Endodermal cell (in vitro differentiated cells): ENCODE results near the gene GPR6. TPM values are rescaled to one million over a fixed set of nuclear protein-coding genes. Genes with fewer than 3 reads are reported as not detected.

Experiments used
- DNase-seq: peaks from one replicate; pipeline ENCODE4 v3.0.0-alpha.2; 2017
- H3K27ac ChIP-seq: 2 replicates; pipeline ENCODE4 v1.5.1; 2013; ENCODE audit warnings: mild to moderate bottlenecking, low read depth, low read length, moderate library complexity
- H3K27me3 ChIP-seq: 2 replicates; pipeline ENCODE4 v1.6.1; 2013; ENCODE audit warnings: mild to moderate bottlenecking, low read length, moderate library complexity; ENCODE audit not compliant: insufficient read depth, control insufficient read depth, poor library complexity, severe bottlenecking
- H3K36me3 ChIP-seq: 2 replicates; pipeline ENCODE4 v1.7.0; 2013; ENCODE audit warnings: mild to moderate bottlenecking, low read length, moderate library complexity; ENCODE audit not compliant: control insufficient read depth, insufficient read depth
- H3K4me1 ChIP-seq: one replicate; pipeline ENCODE4 v1.7.0; 2013; ENCODE audit warnings: low read length; ENCODE audit not compliant: control insufficient read depth, insufficient read depth
- H3K4me3 ChIP-seq: 2 replicates; pipeline ENCODE4 v1.5.1; 2013; ENCODE audit warnings: mild to moderate bottlenecking, low read length, moderate library complexity
- H3K9ac ChIP-seq: 2 replicates; pipeline ENCODE4 v1.6.1; 2013; ENCODE audit warnings: mild to moderate bottlenecking, low read length, moderate library complexity; ENCODE audit not compliant: poor library complexity, severe bottlenecking; ENCODE audit errors: extremely low read depth
- H3K9me3 ChIP-seq: 2 replicates; pipeline ENCODE4 v1.6.1; 2013; ENCODE audit warnings: mild to moderate bottlenecking, low read length, moderate library complexity; ENCODE audit not compliant: control insufficient read depth
- H3K27ac Mint-ChIP-seq: 2 replicates; pipeline ENCODE4 v1.8.0; 2020; ENCODE audit warnings: mixed read lengths
- H3K27me3 Mint-ChIP-seq: 2 replicates; pipeline ENCODE4 v1.8.0; 2021; ENCODE audit warnings: mild to moderate bottlenecking, mixed read lengths; ENCODE audit not compliant: insufficient read depth
- H3K36me3 Mint-ChIP-seq: 2 replicates; pipeline ENCODE4 v1.8.0; 2020; ENCODE audit warnings: low read depth, mixed read lengths
- H3K4me1 Mint-ChIP-seq: 2 replicates; pipeline ENCODE4 v1.8.0; 2020; ENCODE audit warnings: mixed read lengths
- H3K4me3 Mint-ChIP-seq: 2 replicates; pipeline ENCODE4 v1.8.0; 2020; ENCODE audit warnings: mild to moderate bottlenecking, moderate library complexity, mixed read lengths
- H3K9me3 Mint-ChIP-seq: 2 replicates; pipeline ENCODE4 v1.8.0; 2020; ENCODE audit warnings: mild to moderate bottlenecking, mixed read lengths
- WGBS, 2 experiments: methylation state at CpG; one replicate each; pipeline versions ENCODE4 v1.1.5 to v1.1.7; 2013; ENCODE audit warnings: missing lambda C conversion rate in 2 of 2, mixed read lengths in 1 of 2; ENCODE audit not compliant: insufficient coverage in 1 of 2, insufficient read length in 1 of 2; 5-methylcytosine and 5-hydroxymethylcytosine counted together
- total RNA-seq, 2 donors: library from RNA; stranded (reverse); fragmentation: NEBNext Ultra II Directional in 1 of 2; extraction: Animal tissue kit (Norgen Biotek cat#: 25700) in 1 of 2; gene quantifications; 2 replicates in 1 of 2; 3 replicates in 1 of 2; pipeline ENCODE4 v1.2.1, GENCODE V29; 2021
- TF ChIP-seq, protein P1 (sequence below): fragments of 200-600 bp; sonication (generic); conservative IDR thresholded peaks from 2 replicates; pipeline ENCODE4 v1.5.0; 2021; ENCODE audit warnings: antibody characterized with exemption, mild to moderate bottlenecking

GPR6 gene
- total RNA-seq, 2 donors from 2014 or later: 0.24 TPM; not detected in 1

DNA sequence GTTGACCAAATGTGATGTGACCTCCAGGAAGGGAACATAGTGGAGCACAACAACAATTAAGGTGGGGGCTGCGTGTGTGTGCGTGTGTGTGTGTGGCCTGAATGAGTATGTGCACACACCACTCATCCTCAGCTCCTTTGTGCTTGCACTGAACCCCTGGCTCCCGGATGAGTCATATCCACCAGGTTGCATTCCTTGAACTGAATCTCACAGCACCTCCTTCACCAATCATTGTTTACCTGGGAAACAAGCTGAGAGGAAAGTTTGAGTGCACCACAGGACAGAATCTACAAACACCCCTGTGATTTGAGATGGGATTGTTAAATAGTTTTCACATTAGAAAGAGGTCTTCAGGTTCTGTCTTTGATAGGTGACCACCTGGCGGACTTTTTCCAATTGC lies 33.7 kb upstream of the GPR6 start:
- peaks cover 22% of the 10 kb centered on the region for H3K27me3 ChIP-seq
- Mint-ChIP-seq H3K27me3 (peaks cover 20% of the 10 kb centered on the region), H3K4me3 (peak overlapping the region; percentile 32), H3K36me3 (no peaks in the 10 kb centered on the region), H3K4me1 (peaks cover 51% of the 10 kb centered on the region), H3K9me3 (no peaks in the 10 kb centered on the region), H3K27ac (peak overlapping the region; percentile 96)
- DNase-seq: peak; percentile 94
- no peaks in the 10 kb centered on the region for H3K36me3 ChIP-seq
- TF ChIP-seq, protein P1, sequence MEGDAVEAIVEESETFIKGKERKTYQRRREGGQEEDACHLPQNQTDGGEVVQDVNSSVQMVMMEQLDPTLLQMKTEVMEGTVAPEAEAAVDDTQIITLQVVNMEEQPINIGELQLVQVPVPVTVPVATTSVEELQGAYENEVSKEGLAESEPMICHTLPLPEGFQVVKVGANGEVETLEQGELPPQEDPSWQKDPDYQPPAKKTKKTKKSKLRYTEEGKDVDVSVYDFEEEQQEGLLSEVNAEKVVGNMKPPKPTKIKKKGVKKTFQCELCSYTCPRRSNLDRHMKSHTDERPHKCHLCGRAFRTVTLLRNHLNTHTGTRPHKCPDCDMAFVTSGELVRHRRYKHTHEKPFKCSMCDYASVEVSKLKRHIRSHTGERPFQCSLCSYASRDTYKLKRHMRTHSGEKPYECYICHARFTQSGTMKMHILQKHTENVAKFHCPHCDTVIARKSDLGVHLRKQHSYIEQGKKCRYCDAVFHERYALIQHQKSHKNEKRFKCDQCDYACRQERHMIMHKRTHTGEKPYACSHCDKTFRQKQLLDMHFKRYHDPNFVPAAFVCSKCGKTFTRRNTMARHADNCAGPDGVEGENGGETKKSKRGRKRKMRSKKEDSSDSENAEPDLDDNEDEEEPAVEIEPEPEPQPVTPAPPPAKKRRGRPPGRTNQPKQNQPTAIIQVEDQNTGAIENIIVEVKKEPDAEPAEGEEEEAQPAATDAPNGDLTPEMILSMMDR: no peak
- H3K9me3 ChIP-seq: no peaks in the 10 kb centered on the region
- H3K4me1 ChIP-seq: peaks cover 11% of the 10 kb centered on the region
- peak overlapping the region; percentile 15 for H3K9ac ChIP-seq
- peak overlapping the region; percentile 20 for H3K4me3 ChIP-seq
- H3K27ac ChIP-seq: no peak overlapping the region
- 31 to 42% methylated on average over 2 of the region's 4 CpGs for WGBS, 2 experiments

DNA sequence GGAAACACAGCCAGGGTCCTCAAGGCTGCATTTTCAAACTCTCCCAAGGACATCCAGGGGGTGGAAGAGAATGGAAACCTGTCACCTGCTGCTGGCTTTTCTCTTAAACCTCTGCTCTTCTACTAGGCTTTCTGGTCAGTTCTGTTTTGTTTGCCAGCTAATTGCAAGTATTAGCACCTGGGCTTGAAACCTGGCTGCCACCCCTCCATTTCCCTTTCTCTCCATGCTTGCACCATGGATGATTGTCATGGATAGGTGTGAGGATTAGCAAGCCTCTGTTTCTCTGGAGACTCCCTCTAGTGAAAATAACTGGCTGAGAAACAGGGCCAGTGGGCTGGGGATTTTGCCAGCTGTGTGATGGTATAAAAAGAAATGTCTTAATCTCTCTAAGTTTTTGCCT lies 33.0 kb upstream of the GPR6 start:
- peaks cover 24% of the 10 kb centered on the region for H3K27me3 Mint-ChIP-seq
- no peaks in the 10 kb centered on the region for H3K36me3 Mint-ChIP-seq
- peaks cover 54% of the 10 kb centered on the region for H3K4me1 Mint-ChIP-seq
- no peak overlapping the region for H3K4me3 ChIP-seq
- H3K9me3 ChIP-seq: no peaks in the 10 kb centered on the region
- H3K36me3 ChIP-seq: no peaks in the 10 kb centered on the region
- peak; percentile 84 for DNase-seq
- peak overlapping the region; percentile 96 for H3K27ac Mint-ChIP-seq
- TF ChIP-seq, protein P1: peak; percentile 47
- H3K27me3 ChIP-seq: peaks cover 22% of the 10 kb centered on the region
- H3K27ac ChIP-seq: no peak overlapping the region
- H3K4me3 Mint-ChIP-seq: no peak overlapping the region
- peaks cover 4% of the 10 kb centered on the region for H3K9me3 Mint-ChIP-seq
- peaks cover 11% of the 10 kb centered on the region for H3K4me1 ChIP-seq
- peak overlapping the region; percentile 15 for H3K9ac ChIP-seq

DNA sequence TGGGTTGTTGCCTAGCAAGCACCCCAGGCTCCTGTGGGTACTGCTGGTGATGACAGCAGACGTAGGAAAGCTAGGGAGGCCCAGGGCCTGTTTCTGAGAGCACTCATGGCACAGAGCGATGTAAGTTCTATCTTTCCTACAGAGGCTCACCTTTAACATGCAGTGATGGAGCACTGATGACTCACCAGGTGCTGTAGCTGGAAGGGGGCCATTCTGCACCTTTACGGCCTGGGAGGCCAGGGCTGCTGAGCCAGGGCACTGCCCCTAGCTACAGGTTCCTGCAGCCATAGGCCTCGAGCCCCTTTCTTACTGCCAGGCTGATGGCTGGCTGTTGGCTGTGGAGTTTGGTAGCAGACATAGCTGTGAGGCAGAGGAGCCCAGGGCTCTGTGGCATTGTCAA lies 31.1 kb upstream of the GPR6 start:
- H3K9ac ChIP-seq: no peak overlapping the region
- WGBS, 2 experiments: 85 to 97% methylated on average over 3 to 4 of the region's 4 CpGs

More for the DNA sequence above, 31.1 kb upstream of the GPR6 start:
- DNase-seq: no peak
- Histone ChIP-seq H3K36me3 (no peaks in the 10 kb centered on the region), H3K4me3 (no peak overlapping the region), H3K4me1 (peaks cover 11% of the 10 kb centered on the region), H3K27ac (no peak overlapping the region), H3K27me3 (peaks cover 14% of the 10 kb centered on the region), H3K9me3 (peaks cover 5% of the 10 kb centered on the region)
- Mint-ChIP-seq H3K36me3 (no peaks in the 10 kb centered on the region), H3K27ac (no peak overlapping the region), H3K4me1 (peaks cover 52% of the 10 kb centered on the region), H3K27me3 (peaks cover 14% of the 10 kb centered on the region), H3K4me3 (no peak overlapping the region), H3K9me3 (peaks cover 15% of the 10 kb centered on the region)
- TF ChIP-seq, protein P1: no peak
